Stimulated activated CD4-positive, alpha-beta T cell treated with anti-CD3 and anti-CD28 coated beads, Interleukin-1b, Interleukin-23, amount 100 ng/mL, for 1 hour (primary cell): ENCODE measurements around the gene MIPOL1.
"Not testable (repeated sequence)": the region's sequence is repeated elsewhere in the genome, so short reads cannot be mapped to it uniquely, and the experiment has no call there.

Experiments used
- DNase-seq, 2 donors: peaks; one replicate each; pipeline ENCODE4 v3.0.0-alpha.2; 2020; ENCODE audit warnings: low read depth in 2 of 2

The MIPOL1 gene

GRCh38 chr14:37545174-37545573 is 347.4 kb downstream of the MIPOL1 start:
- DNase-seq, result no peak

- DNase-seq, result no peak
Observed at GRCh38 chr14:37546621-37547447, 349.1 kb downstream of the MIPOL1 start.

GRCh38 chr14:37550511-37550910 is 352.8 kb downstream of the MIPOL1 start:
- DNase-seq, result no peak

- no peak for DNase-seq
Observed at GRCh38 chr14:37551119-37551518, 353.4 kb downstream of the MIPOL1 start.

- no peak for DNase-seq
Observed at GRCh38 chr14:37553935-37554550, 356.3 kb downstream of the MIPOL1 start.

GRCh38 chr14:37555596-37555995 is 357.9 kb downstream of the MIPOL1 start:
- not testable (repeated sequence) for DNase-seq

- no peak for DNase-seq
Observed at GRCh38 chr14:37558740-37559139, 361.0 kb downstream of the MIPOL1 start.

GRCh38 chr14:37559386-37559785 is 361.6 kb downstream of the MIPOL1 start:
- DNase-seq, result no peak

GRCh38 chr14:37563189-37563588 is 365.5 kb downstream of the MIPOL1 start:
- DNase-seq, result no peak

GRCh38 chr14:37565550-37565949 is 367.8 kb downstream of the MIPOL1 start:
- no peak for DNase-seq

GRCh38 chr14:37566811-37567371 is 369.2 kb downstream of the MIPOL1 start:
- no peak for DNase-seq

GRCh38 chr14:37569729-37570128 is 372.0 kb downstream of the MIPOL1 start:
- DNase-seq, result no peak

- no peak for DNase-seq
Observed at GRCh38 chr14:37571391-37571790, 373.7 kb downstream of the MIPOL1 start.

- DNase-seq, result no peak
Observed at GRCh38 chr14:37573356-37573755, 375.6 kb downstream of the MIPOL1 start.

GRCh38 chr14:37579274-37579673 is 381.5 kb downstream of the MIPOL1 start:
- no peak for DNase-seq

GRCh38 chr14:37580146-37580545 is 382.4 kb downstream of the MIPOL1 start:
- DNase-seq, result no peak

- DNase-seq, result no peak
Observed at GRCh38 chr14:37583358-37584210, 385.8 kb downstream of the MIPOL1 start.

GRCh38 chr14:37584211-37585100 is 386.7 kb downstream of the MIPOL1 start:
- no peak for DNase-seq

GRCh38 chr14:37585101-37585511 is 387.4 kb downstream of the MIPOL1 start:
- DNase-seq, result no peak

- no peak for DNase-seq
Observed at GRCh38 chr14:37585971-37586796, 388.4 kb downstream of the MIPOL1 start.
